GM18502 (cell line): Measurements from ENCODE around the gene MSN.
"Not testable (repeated sequence)": the region's sequence is repeated elsewhere in the genome, so short reads cannot be mapped to it uniquely, and the experiment has no call there.

ENCODE experiments used
- ATAC-seq: cut with Tn5 transposase; IDR thresholded peaks from one replicate; pipeline ENCODE4 v1.9.1; 2021; ENCODE audit warnings: mild to moderate bottlenecking; ENCODE audit not compliant: unreplicated experiment, poor library complexity

The MSN gene

GRCh38 chrX:65667503-65668376 lies at the start of gene MSN:
Gene MSN, plus strand, starts transcription at chrX:65667654. Its CDS starts 188 bp downstream, at chrX:65667842.
- ATAC-seq: peak; percentile 81

GRCh38 chrX:65620096-65620705 lies 47.3 kb upstream of the MSN start:
- not testable (repeated sequence) for ATAC-seq

- no peak for ATAC-seq
Measured at GRCh38 chrX:65630771-65631170, 36.7 kb upstream of the MSN start.

- ATAC-seq: no peak
Measured at GRCh38 chrX:65633826-65634225, 33.6 kb upstream of the MSN start.

- ATAC-seq: no peak
Measured at GRCh38 chrX:65634732-65635131, 32.7 kb upstream of the MSN start.

GRCh38 chrX:65635378-65635777 lies 32.1 kb upstream of the MSN start:
- no peak for ATAC-seq

- no peak for ATAC-seq
Measured at GRCh38 chrX:65635822-65636221, 31.6 kb upstream of the MSN start.

GRCh38 chrX:65636261-65636660 lies 31.2 kb upstream of the MSN start:
- ATAC-seq: not testable (repeated sequence)

- ATAC-seq: no peak
Measured at GRCh38 chrX:65637335-65637734, 30.1 kb upstream of the MSN start.

GRCh38 chrX:65642914-65643491 lies 24.5 kb upstream of the MSN start:
- peak; percentile 53 for ATAC-seq

- no peak for ATAC-seq
Measured at GRCh38 chrX:65643531-65644052, 23.9 kb upstream of the MSN start.

- ATAC-seq: no peak
Measured at GRCh38 chrX:65644621-65645289, 22.7 kb upstream of the MSN start.

GRCh38 chrX:65647801-65648200 lies 19.7 kb upstream of the MSN start:
- no peak for ATAC-seq

GRCh38 chrX:65652098-65652497 lies 15.4 kb upstream of the MSN start:
- ATAC-seq: no peak

- ATAC-seq: peak; percentile 31
Measured at GRCh38 chrX:65657009-65657441, 10.4 kb upstream of the MSN start.

- no peak for ATAC-seq
Measured at GRCh38 chrX:65657659-65658058, 9.8 kb upstream of the MSN start.

- no peak for ATAC-seq
Measured at GRCh38 chrX:65658229-65658628, 9.2 kb upstream of the MSN start.

- ATAC-seq: no peak
Measured at GRCh38 chrX:65667157-65667502, 324 bp upstream of the MSN start.

GRCh38 chrX:65668377-65669310 lies 1.2 kb downstream of the MSN start:
- peak; percentile 37 for ATAC-seq

- ATAC-seq: no peak
Measured at GRCh38 chrX:65671286-65671685, 3.8 kb downstream of the MSN start.
